Measurements from ENCODE around the gene EGFL6. TPM values are rescaled to one million over a fixed set of nuclear protein-coding genes. Genes with fewer than 3 reads are reported as not detected.

The EGFL6 gene
- 1 to 10 TPM; 1.7 to 2.0 TPM for total RNA-seq

- Mint-ChIP-seq H3K36me3 (ENCODE audit: low read depth) (no peaks in the 10 kb centered on the region), H3K4me3 (peak within 1 kb of the TSS; percentile 45)
Measured at GRCh38 chrX:13569479-13570260, at the start of gene EGFL6. TSS of gene EGFL6 (plus strand) at chrX:13569601. CDS start at chrX:13569862, 261 bp downstream.

GRCh38 chrX:13520351-13520750, 49.0 kb upstream of the EGFL6 start:
- H3K4me1 Mint-ChIP-seq, result no peaks in the 10 kb centered on the region
- no peak overlapping the region for H3K27ac Mint-ChIP-seq
- CTCF ChIA-PET, result no interaction called here
- DNase-seq, result no peak
- H3K4me3 Mint-ChIP-seq, result no peak overlapping the region
- H3K36me3 Mint-ChIP-seq (ENCODE audit: low read depth), result no peaks in the 10 kb centered on the region
- no peaks in the 10 kb centered on the region for H3K27me3 Mint-ChIP-seq
- POLR2A ChIA-PET, result no interaction called here
- no peaks in the 10 kb centered on the region for H3K9me3 Mint-ChIP-seq

More at GRCh38 chrX:13569479-13570260, at the start of gene EGFL6:
- POLR2A ChIA-PET, result no interaction called here
- H3K9me3 Mint-ChIP-seq, result no peaks in the 10 kb centered on the region
- DNase-seq, result no peak
- peaks cover 33% of the 10 kb centered on the region for H3K27me3 Mint-ChIP-seq
- H3K4me1 Mint-ChIP-seq, result peaks cover 24% of the 10 kb centered on the region
- H3K27ac Mint-ChIP-seq, result no peak within 1 kb of the TSS
- CTCF ChIA-PET, result no interaction called here

DNA sequence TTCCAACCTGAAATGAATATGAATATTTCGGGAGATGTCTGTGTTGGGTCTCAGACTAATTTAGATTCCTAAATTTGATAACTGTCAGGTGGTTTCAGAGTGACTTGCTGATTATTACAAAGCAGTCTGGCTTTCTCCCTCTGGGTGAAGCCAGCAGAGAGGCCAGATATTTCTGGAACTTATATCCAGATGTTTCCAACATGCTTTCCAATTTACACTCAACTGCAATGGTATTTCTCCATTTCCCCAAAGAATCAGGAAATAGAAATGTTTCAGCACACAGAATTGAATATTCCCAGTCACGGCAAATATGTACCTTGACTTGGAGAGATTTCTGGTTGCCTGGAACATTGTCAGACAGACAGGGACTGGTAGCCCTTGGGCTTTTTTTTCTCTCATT, 48.5 kb upstream of the EGFL6 start:
- H3K4me1 Mint-ChIP-seq, result no peaks in the 10 kb centered on the region
- no peak for DNase-seq
- ChIA-PET POLR2A (no interaction called here), CTCF (no interaction called here)
- no peaks in the 10 kb centered on the region for H3K36me3 Mint-ChIP-seq (ENCODE audit: low read depth)
- no peak overlapping the region for H3K27ac Mint-ChIP-seq
- H3K27me3 Mint-ChIP-seq, result no peaks in the 10 kb centered on the region
- H3K9me3 Mint-ChIP-seq, result no peaks in the 10 kb centered on the region
- H3K4me3 Mint-ChIP-seq, result no peak overlapping the region

- Mint-ChIP-seq H3K27me3 (no peaks in the 10 kb centered on the region), H3K4me3 (no peak overlapping the region), H3K4me1 (no peaks in the 10 kb centered on the region), H3K27ac (no peak overlapping the region), H3K9me3 (no peaks in the 10 kb centered on the region), H3K36me3 (ENCODE audit: low read depth) (no peaks in the 10 kb centered on the region)
- ChIA-PET CTCF (interaction anchor here (0.6 kb wide), 1 partner anchor 43 kb away, joined by 3 read pairs; no protein-coding TSS in a partner anchor), POLR2A (no interaction called here)
- DNase-seq, result no peak
Measured at GRCh38 chrX:13522811-13523210, 46.6 kb upstream of the EGFL6 start.

DNA sequence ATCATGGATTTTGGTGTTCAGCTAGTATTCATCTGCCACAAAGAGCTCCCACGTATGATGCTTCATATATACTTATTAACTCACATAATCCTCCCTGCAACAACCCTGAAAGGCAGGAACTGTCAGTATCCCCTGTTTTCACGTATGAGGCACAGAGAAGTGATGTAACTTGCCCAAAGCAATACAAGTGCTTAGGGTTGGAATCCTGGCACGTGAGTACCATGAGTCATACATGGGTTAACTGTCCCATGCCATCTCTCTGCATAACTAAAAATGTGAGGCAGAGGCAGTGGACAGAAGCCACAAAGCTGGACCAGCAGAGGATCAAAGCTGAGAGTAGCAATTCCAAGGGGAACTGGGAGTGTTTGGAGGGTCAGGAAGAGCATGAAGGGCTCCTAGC, 35.7 kb upstream of the EGFL6 start:
- POLR2A ChIA-PET, result no interaction called here
- CTCF ChIA-PET, result no interaction called here
- no peaks in the 10 kb centered on the region for H3K36me3 Mint-ChIP-seq (ENCODE audit: low read depth)
- H3K27me3 Mint-ChIP-seq, result no peaks in the 10 kb centered on the region
- no peaks in the 10 kb centered on the region for H3K4me1 Mint-ChIP-seq
- no peaks in the 10 kb centered on the region for H3K9me3 Mint-ChIP-seq
- DNase-seq, result no peak
- no peak overlapping the region for H3K4me3 Mint-ChIP-seq
- no peak overlapping the region for H3K27ac Mint-ChIP-seq

- Mint-ChIP-seq H3K9me3 (no peaks in the 10 kb centered on the region), H3K27me3 (no peaks in the 10 kb centered on the region), H3K4me1 (no peaks in the 10 kb centered on the region), H3K4me3 (no peak overlapping the region), H3K36me3 (ENCODE audit: low read depth) (no peaks in the 10 kb centered on the region), H3K27ac (no peak overlapping the region)
- ChIA-PET CTCF (interaction anchor here (1.4 kb wide), 1 partner anchor 26 kb away, joined by 3 read pairs; no protein-coding TSS in a partner anchor), POLR2A (no interaction called here)
- no peak for DNase-seq
Measured at GRCh38 chrX:13535376-13536165, 33.8 kb upstream of the EGFL6 start.

DNA sequence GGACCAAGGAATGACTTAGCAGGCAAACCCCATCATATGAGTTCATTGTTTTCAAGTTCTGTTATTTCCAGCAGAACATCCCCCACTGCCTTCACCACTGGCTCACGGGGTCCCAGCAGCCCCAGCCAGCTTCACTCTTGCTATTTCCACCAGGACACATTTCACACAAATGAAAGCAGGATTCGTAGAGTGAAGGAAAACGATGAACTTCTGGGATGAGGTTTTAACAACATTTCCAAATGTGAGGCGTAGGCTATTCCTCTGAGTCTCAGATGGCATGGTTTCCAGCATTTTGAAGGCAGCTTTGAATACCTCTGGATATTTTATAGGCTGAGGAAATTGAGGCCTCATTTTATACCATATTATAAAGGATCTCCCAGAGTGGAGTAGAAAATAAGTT, 32.9 kb upstream of the EGFL6 start:
- Mint-ChIP-seq H3K4me1 (no peaks in the 10 kb centered on the region), H3K27ac (no peak overlapping the region), H3K36me3 (ENCODE audit: low read depth) (no peaks in the 10 kb centered on the region), H3K9me3 (no peaks in the 10 kb centered on the region), H3K4me3 (no peak overlapping the region), H3K27me3 (no peaks in the 10 kb centered on the region)
- ChIA-PET POLR2A (no interaction called here), CTCF (no interaction called here)
- DNase-seq, result no peak

DNA sequence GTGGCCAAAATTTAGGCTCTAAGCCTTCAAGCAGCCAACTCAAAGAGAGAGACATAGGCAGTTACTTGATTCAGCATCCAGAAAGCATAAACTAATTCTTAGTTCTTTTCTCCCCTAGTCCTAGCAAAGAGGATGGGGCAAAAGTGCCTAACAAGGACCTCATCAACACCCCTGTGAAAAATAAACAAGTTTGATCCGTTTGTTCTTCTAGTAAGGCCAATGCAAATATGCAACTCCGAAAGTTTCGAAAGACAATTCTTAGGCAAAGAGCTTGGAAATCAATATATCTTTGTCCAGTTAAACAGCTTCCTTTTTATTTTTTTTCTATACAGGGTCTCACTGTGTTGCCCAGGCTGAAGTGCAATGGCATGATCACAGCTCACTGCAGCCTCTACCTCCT, 31.0 kb upstream of the EGFL6 start:
- CTCF ChIA-PET, result interaction anchor here (0.6 kb wide), 1 partner anchor 214 kb away, joined by 3 read pairs; no protein-coding TSS in a partner anchor
- no peaks in the 10 kb centered on the region for H3K36me3 Mint-ChIP-seq (ENCODE audit: low read depth)

DNA sequence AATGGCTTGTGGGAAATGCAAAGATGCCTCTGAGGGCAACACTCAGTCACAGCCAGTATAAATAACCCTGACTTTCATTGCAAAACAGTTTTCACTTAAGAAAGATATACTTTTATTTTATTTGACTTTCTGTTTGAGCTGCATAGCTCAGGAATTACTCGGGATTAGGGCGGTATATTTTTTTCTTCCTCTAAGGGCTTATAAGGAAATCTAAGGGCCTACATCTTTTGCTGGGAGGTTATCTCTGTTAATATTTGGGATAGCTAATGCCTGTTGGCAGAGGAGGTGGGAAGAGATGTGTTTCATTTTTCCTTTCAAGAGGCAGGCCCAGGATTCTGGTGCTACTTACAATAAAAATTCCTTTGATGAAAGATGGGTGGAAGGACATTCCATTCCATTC, 28.8 kb upstream of the EGFL6 start:
- H3K4me3 Mint-ChIP-seq, result no peak overlapping the region
- no peaks in the 10 kb centered on the region for H3K36me3 Mint-ChIP-seq (ENCODE audit: low read depth)
- H3K9me3 Mint-ChIP-seq, result no peaks in the 10 kb centered on the region
- CTCF ChIA-PET, result no interaction called here
- POLR2A ChIA-PET, result no interaction called here
- no peak for DNase-seq
- no peaks in the 10 kb centered on the region for H3K27me3 Mint-ChIP-seq
- H3K4me1 Mint-ChIP-seq, result no peaks in the 10 kb centered on the region
- no peak overlapping the region for H3K27ac Mint-ChIP-seq

More for the DNA sequence above, 31.0 kb upstream of the EGFL6 start:
- DNase-seq, result no peak
- POLR2A ChIA-PET, result no interaction called here
- no peaks in the 10 kb centered on the region for H3K27me3 Mint-ChIP-seq
- H3K9me3 Mint-ChIP-seq, result no peaks in the 10 kb centered on the region
- H3K4me1 Mint-ChIP-seq, result no peaks in the 10 kb centered on the region
- H3K27ac Mint-ChIP-seq, result no peak overlapping the region
- no peak overlapping the region for H3K4me3 Mint-ChIP-seq

DNA sequence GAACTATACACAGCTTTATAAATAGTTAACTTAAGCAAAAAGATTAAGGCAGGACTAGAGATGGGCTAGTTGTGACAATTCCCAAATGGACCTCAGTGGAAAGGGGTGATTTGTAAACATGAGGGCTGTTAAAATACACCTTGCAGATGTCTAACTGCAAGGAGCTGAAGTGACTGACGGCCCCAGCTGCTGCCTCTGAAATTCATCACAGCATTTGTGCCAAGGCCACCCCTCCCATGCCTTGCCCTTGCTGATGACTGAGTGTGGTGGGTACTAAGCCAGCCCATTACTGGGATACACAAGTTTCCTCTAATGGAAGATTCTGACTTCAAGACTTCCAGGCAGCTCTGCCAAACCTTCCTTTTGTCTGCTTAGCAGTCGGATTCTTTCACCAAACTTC, 23.7 kb upstream of the EGFL6 start:
- POLR2A ChIA-PET, result no interaction called here
- Mint-ChIP-seq H3K27ac (no peak overlapping the region), H3K4me1 (no peaks in the 10 kb centered on the region), H3K27me3 (peaks cover 7% of the 10 kb centered on the region), H3K4me3 (no peak overlapping the region), H3K36me3 (ENCODE audit: low read depth) (no peaks in the 10 kb centered on the region), H3K9me3 (no peaks in the 10 kb centered on the region)
- DNase-seq, result no peak
- CTCF ChIA-PET, result no interaction called here

DNA sequence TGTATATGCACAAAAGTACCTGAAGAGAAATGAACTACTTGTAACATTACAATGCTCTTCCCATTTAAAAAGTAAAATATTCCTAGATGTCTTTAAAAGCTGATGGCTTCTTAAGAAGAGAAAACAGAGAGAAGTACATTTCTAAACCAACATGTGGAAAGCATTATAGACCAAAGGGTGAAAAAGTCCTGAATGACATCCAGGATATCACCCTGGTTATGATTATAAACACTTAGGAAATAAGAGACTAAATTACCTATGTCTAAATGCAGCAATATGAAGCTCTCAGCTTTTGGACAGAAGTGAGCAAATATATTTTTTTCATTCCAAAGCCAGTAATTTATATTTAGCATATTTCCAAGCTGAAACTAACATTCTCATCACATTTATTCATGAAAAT, 21.7 kb upstream of the EGFL6 start:
- no peak for DNase-seq
- Mint-ChIP-seq H3K9me3 (no peaks in the 10 kb centered on the region), H3K27ac (no peak overlapping the region), H3K27me3 (peaks cover 8% of the 10 kb centered on the region), H3K4me3 (no peak overlapping the region), H3K36me3 (ENCODE audit: low read depth) (no peaks in the 10 kb centered on the region), H3K4me1 (no peaks in the 10 kb centered on the region)
- POLR2A ChIA-PET, result no interaction called here
- CTCF ChIA-PET, result no interaction called here

DNA sequence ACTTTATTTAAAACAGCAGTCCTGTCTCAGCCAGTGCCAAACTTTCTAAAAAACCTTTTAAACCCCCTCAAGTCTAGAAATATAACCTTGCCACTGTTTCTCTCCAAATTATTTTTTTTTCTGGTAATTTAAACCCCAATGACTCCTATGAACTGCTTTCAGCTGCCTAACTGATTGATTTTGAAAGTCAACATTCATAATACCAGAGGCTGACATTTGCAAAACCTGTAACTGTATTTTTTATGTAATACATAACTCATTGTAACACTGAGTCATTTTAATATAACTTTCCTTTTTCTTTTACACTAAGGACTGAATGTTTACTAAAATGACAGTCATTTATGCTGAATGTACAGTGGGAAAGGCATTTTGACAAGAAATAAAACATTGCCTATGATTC, 19.1 kb upstream of the EGFL6 start:
- no peak overlapping the region for H3K4me3 Mint-ChIP-seq
- H3K4me1 Mint-ChIP-seq, result no peaks in the 10 kb centered on the region
- no peaks in the 10 kb centered on the region for H3K9me3 Mint-ChIP-seq
- POLR2A ChIA-PET, result no interaction called here
- no peak for DNase-seq
- H3K27me3 Mint-ChIP-seq, result peaks cover 11% of the 10 kb centered on the region
- no peak overlapping the region for H3K27ac Mint-ChIP-seq
- CTCF ChIA-PET, result no interaction called here
- no peaks in the 10 kb centered on the region for H3K36me3 Mint-ChIP-seq (ENCODE audit: low read depth)

- Mint-ChIP-seq H3K4me3 (no peak overlapping the region), H3K36me3 (ENCODE audit: low read depth) (no peaks in the 10 kb centered on the region), H3K9me3 (no peaks in the 10 kb centered on the region), H3K4me1 (no peaks in the 10 kb centered on the region), H3K27me3 (peaks cover 15% of the 10 kb centered on the region), H3K27ac (no peak overlapping the region)
- DNase-seq, result no peak
- ChIA-PET POLR2A (no interaction called here), CTCF (interaction anchor here (0.7 to 1.1 kb wide), 2 partner anchors 605 to 780 kb away, joined by 3 read pairs; no protein-coding TSS in a partner anchor)
Measured at GRCh38 chrX:13551610-13552009, 17.8 kb upstream of the EGFL6 start.
